UCSD-AML1 (cell line): ENCODE measurements around the gene MTUS2.
"Not testable (repeated sequence)": the region's sequence is repeated elsewhere in the genome, so short reads cannot be mapped to it uniquely, and the experiment has no call there.

Experiments
- DNase-seq: peaks from one replicate; lab custom pipeline; 2025; ENCODE audit not compliant: unreplicated experiment; lab: John Stamatoyannopoulos, UW

MTUS2 gene

GRCh38 chr13:29382021-29382420, 561.9 kb downstream of the MTUS2 start:
- DNase-seq, result no peak

- no peak for DNase-seq
Observed at GRCh38 chr13:29383476-29383875, 563.3 kb downstream of the MTUS2 start.

- DNase-seq, result no peak
Observed at GRCh38 chr13:29384466-29384865, 564.3 kb downstream of the MTUS2 start.

- DNase-seq, result no peak
Observed at GRCh38 chr13:29384871-29385270, 564.7 kb downstream of the MTUS2 start.

GRCh38 chr13:29386246-29386645, 566.1 kb downstream of the MTUS2 start:
- no peak for DNase-seq

- DNase-seq, result not testable (repeated sequence)
Observed at GRCh38 chr13:29390598-29390997, 570.5 kb downstream of the MTUS2 start.

GRCh38 chr13:29396446-29396845, 576.3 kb downstream of the MTUS2 start:
- no peak for DNase-seq

- DNase-seq, result no peak
Observed at GRCh38 chr13:29397265-29397664, 577.1 kb downstream of the MTUS2 start.

GRCh38 chr13:29402166-29402636, 582.1 kb downstream of the MTUS2 start:
- DNase-seq, result no peak

GRCh38 chr13:29405401-29405800, 585.3 kb downstream of the MTUS2 start:
- DNase-seq, result no peak

- no peak for DNase-seq
Observed at GRCh38 chr13:29411481-29411880, 591.3 kb downstream of the MTUS2 start.

GRCh38 chr13:29418026-29418425, 597.9 kb downstream of the MTUS2 start:
- no peak for DNase-seq

- no peak for DNase-seq
Observed at GRCh38 chr13:29421118-29421517, 601.0 kb downstream of the MTUS2 start.

- no peak for DNase-seq
Observed at GRCh38 chr13:29422015-29422414, 601.9 kb downstream of the MTUS2 start.

GRCh38 chr13:29423050-29423449, 602.9 kb downstream of the MTUS2 start:
- no peak for DNase-seq

GRCh38 chr13:29427937-29428309, 607.8 kb downstream of the MTUS2 start:
- DNase-seq, result no peak

GRCh38 chr13:29428310-29429181, 608.4 kb downstream of the MTUS2 start:
- DNase-seq, result no peak

GRCh38 chr13:29429286-29429900, 609.3 kb downstream of the MTUS2 start:
- no peak for DNase-seq

- no peak for DNase-seq
Observed at GRCh38 chr13:29434217-29434945, 614.2 kb downstream of the MTUS2 start.

GRCh38 chr13:29435125-29435911, 615.2 kb downstream of the MTUS2 start:
- no peak for DNase-seq

GRCh38 chr13:29436291-29436690, 616.2 kb downstream of the MTUS2 start:
- DNase-seq, result no peak
